PFSK-1 (cell line): Measurements from ENCODE around the gene FAM83G.

Source experiments
- POLR2AphosphoS5 ChIP-seq: IDR thresholded peaks from 2 replicates; pipeline ENCODE4 v1.6.1; 2012; ENCODE audit warnings: low read depth, mild to moderate bottlenecking, control low read depth, low read length, moderate library complexity
- SIN3A ChIP-seq: IDR thresholded peaks from 2 replicates; pipeline ENCODE4 v1.6.1; 2012; ENCODE audit warnings: mild to moderate bottlenecking, low read length, moderate library complexity, borderline replicate concordance; ENCODE audit not compliant: insufficient read depth
- TF ChIP-seq, protein P1 (sequence below), 2 experiments: IDR thresholded peaks; 2 replicates each; pipeline versions ENCODE4 v1.6.1 to v1.8.0; 2011 to 2012; ENCODE audit warnings: low read depth in 2 of 2, low read length in 2 of 2, control low read depth in 1 of 2, inconsistent platforms in 1 of 2, mild to moderate bottlenecking in 1 of 2, moderate library complexity in 1 of 2; ENCODE audit not compliant: insufficient read depth in 1 of 2

DNA sequence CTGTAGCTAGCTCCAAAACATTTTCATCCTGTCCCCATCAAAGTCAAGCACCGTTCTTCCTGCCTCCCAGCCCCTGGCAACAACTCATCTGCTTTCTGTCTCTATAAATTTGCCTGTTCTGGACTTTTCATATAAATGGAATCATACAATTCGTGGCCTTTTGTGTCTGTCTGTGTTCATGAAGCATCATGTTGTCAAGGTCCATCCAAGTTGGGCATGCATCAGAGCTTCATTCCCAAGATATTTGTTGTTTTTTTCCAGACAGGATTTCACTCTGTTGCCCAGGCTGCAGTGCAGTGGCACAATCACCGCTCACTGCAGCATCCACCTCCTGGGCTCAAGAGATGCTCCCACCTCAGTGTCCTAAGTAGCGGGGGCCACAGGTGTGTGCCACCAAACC, 46.7 kb downstream of the FAM83G start:
- TF ChIP-seq POLR2AphosphoS5, result no peak
- TF ChIP-seq, protein P1, sequence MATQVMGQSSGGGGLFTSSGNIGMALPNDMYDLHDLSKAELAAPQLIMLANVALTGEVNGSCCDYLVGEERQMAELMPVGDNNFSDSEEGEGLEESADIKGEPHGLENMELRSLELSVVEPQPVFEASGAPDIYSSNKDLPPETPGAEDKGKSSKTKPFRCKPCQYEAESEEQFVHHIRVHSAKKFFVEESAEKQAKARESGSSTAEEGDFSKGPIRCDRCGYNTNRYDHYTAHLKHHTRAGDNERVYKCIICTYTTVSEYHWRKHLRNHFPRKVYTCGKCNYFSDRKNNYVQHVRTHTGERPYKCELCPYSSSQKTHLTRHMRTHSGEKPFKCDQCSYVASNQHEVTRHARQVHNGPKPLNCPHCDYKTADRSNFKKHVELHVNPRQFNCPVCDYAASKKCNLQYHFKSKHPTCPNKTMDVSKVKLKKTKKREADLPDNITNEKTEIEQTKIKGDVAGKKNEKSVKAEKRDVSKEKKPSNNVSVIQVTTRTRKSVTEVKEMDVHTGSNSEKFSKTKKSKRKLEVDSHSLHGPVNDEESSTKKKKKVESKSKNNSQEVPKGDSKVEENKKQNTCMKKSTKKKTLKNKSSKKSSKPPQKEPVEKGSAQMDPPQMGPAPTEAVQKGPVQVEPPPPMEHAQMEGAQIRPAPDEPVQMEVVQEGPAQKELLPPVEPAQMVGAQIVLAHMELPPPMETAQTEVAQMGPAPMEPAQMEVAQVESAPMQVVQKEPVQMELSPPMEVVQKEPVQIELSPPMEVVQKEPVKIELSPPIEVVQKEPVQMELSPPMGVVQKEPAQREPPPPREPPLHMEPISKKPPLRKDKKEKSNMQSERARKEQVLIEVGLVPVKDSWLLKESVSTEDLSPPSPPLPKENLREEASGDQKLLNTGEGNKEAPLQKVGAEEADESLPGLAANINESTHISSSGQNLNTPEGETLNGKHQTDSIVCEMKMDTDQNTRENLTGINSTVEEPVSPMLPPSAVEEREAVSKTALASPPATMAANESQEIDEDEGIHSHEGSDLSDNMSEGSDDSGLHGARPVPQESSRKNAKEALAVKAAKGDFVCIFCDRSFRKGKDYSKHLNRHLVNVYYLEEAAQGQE (IDR thresholded peaks at IDR 0.05; ENCODE audit: insufficient read depth in 1 of 2, low read depth in 2 of 2, low read length in 2 of 2), result no peak
- TF ChIP-seq SIN3A, result no peak
